Superior temporal gyrus (tissue), 1 donor: ENCODE data around the gene NAV2.

ENCODE experiments used
- DNase-seq: peaks from one replicate; pipeline ENCODE4 v3.0.0-alpha.2; 2016; ENCODE audit errors: extremely low spot score

NAV2 gene

DNA sequence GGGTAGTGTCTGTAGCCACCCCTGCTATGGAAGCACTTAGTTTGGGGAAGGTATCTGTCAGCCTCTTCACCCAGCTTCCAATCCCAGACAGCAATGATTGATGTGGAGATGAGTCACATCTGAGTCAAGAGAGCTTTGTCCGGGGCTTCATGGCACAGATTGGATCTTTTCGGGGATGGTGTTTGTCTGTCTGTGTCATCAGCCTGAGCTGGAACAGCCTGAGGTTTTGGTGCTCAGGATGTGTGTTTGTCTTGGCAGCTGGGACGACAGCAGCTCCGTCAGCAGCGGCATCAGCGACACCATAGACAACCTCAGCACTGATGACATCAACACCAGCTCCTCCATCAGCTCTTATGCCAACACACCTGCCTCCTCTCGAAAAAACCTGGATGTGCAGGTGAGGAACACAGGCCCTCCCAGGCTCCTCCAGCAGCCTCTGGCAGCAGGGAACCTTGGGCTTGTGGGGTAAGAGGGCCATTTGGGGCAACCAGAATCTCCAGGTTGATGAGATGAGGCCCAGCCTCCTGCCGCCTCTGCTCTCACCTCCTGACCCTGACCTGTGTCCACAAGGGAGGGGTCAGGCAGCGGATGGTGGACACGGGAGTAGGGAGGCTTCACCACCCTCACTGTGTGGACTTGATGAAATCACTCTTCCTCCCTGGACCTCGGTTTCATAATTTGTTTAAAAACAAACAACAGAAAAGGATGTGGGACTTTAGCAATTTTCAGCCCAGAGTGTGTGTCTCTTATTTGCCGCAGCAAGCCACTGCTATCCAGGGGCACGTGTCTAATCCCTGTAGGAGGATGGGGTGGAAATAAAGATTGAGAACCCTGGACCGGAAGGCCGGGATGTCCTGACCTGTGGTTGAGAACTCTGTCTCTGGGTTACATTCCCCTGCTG, 323.3 kb downstream of the NAV2 start:
- no peak for DNase-seq

DNA sequence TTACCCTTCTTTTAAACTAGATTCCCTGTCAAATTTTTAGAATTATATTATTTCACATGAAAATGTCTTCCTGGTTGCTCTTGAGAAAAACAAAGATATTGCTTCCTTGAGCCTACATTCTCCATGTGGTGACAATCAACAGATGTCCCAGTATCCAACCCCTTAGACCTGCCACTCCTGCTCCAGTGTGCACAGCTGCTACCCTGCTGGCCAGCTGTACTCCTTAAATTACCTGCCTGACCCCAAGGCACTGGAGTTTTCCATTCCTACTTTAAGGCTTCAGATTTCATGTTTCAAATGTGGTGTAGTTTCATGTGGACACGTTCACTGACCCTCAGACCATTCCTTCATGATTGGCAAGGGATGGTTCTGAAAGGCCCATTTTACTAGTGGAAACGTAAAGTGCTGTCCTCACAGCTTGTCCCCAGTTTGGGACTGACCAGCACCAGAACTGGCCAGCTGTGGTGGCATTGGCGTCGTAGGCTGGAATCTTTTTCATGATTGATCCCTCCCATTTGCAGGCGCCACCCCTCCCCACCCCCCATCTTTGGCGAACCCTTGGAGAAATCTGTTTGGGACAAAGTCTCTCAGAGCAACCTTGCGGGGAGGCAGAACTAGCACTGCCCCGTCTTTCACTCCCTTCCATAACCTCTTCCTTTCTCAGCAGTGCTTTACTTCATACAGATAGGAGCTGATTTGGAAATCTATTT, 324.1 kb downstream of the NAV2 start:
- DNase-seq = no peak

DNA sequence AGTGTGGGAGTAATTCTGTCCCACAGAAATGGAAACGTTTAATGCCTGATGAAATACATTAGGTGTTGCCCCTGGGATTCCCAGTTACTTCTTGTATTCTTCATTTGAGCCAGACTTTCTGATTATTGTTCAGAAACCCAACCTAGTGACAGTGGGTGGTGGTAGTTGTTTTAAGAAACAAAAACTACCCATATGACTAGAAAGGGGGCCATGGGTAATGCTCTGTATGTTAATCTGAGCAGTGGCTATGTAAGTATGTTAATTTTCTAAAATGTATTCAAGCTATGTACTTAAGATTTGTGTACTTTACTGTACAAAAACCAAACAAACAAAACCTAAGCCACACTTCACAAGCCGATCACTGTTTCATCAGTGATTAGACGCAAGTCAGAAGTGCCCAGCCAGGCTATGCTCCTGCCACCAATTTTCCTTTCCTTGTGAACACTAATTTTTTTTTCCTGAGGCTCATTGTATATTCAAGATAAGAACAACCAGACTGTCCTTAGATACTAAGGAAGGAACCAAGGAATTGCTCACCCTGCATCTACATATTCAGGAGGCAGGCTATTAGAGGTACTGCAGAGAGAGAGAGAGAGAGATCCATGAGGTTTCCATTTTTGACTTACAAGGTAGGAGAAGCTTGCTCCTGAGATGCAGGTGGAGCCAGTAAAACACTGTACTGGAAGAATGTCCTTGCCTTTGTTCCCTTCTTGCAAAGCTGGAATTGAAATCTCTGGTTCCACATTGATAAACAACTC, 324.9 kb downstream of the NAV2 start:
- peak; percentile 11 for DNase-seq

DNA sequence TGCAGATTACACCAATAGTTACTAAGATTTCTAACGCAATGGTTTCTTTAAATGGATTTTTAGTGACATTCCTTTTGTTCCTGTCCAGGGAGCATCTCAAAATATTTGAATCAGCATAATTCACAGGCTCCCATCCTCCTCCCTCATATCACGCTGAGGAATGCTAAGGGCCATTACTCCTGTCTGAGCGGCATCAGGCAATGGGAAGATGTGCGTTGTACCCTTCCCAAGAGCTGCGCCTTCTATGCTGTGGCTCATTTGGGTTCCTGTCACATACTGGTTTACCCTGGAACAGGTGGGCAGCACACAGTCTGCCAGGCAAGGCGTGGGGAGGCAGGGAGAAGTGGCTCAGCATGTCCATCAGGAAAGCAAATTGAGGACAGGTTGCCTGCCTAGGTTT, 325.8 kb downstream of the NAV2 start:
- DNase-seq = no peak

DNA sequence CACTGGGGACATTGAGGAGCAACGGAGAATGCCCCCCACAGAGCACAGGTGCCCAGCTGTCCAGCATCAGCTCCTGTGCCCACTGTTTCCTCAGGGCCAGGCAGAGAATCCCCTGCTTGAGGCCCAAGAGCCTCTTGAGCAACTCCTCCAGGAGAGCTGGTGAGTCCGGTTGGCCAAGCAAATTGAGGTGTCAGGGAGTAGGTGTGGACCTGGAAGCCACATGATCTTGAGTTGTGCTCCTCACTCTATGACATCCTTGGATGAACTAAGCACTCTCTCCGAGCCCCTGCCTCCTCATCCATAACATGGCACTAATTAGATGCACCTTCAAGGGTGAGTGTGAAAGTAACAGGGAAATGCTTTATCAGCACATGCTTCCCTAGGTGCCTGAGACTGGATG, 326.3 kb downstream of the NAV2 start:
- no peak for DNase-seq

DNA sequence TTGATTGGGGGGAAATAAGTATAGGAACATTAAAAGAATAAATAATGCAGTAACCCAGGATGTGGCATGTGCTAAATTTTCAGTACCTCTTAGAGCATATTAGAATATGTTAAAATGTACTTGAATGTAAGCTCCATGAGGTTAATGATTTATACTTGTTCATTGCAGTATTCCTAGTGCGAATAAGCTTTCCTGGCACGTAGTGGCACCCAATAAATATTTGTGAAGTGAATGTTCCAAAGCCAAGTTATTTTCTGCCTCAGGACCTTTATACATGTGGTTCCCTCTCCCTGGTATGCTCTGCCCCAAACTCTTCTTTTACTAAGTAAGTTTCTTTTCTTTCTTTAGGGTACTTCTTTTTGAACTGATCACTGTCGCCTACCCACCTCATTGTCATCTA, 328.9 kb downstream of the NAV2 start:
- DNase-seq = no peak

DNA sequence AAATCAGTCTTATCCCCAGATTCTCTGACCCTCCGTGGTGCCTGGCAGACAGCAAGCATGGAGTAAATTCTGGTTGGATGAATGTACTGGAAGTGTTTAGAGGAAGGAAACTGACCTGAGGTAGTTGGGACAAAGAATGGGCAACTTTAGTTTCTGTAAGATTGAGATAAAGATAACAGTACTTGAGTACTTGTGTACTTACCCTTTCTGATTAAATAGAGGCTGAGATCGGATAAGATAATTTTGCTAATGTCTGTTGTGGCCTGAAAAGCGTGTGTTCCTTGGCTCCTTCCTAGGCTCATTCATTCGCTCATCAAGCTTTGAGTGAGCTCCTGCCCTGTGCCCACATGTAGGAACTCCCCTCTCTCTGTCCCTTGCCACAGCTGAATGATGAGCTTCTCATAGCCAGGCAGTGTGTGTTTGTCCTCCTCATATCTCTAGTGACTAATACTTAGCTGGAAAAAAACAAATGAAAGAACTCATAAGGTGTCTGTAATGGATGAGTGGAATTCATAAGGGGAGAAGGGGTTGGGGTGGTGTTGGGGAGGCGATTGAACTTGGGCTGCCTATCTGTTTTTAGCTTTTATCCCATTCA, 329.5 kb downstream of the NAV2 start:
- DNase-seq = no peak

DNA sequence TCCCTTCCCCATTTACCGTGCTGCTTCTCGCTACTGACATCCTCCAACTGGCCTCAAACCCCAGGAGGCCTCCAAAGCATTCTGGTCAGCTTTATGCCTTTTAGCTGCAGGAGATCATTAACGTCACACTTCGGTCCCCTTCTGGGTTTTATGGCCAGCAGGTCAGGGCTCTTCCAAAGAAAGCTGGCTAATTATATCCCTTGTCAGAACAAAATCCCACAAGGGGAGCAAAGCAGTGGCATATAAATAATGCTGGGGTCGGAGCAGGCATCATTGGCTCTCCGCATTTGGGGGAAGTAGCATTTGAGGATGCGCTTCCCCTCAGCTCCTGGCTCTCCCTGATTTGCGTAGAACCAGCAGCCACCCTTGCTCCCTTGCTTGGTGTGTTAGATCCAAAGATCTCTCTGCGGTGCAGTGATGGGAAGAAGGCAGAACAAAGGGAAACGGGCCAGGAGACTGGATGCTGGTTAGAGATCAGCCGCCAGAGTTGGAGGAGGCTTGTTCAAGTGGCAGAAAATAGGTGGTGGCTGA, 330.2 kb downstream of the NAV2 start:
- DNase-seq = no peak

DNA sequence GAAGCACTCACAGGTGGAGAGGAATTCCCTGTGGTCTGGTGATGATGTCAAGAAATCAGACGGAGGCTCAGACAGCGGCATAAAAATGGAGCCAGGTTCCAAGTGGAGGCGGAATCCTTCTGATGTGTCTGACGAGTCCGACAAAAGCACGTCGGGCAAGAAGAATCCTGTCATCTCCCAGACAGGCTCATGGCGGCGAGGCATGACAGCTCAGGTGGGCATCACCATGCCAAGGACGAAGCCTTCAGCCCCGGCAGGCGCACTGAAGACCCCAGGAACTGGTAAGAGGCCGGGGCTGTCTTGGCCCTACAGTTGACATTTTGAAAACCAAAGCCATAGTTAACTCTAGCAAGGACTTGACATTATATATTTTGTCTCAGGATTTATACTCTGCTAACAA, 331.4 kb downstream of the NAV2 start:
- no peak for DNase-seq

DNA sequence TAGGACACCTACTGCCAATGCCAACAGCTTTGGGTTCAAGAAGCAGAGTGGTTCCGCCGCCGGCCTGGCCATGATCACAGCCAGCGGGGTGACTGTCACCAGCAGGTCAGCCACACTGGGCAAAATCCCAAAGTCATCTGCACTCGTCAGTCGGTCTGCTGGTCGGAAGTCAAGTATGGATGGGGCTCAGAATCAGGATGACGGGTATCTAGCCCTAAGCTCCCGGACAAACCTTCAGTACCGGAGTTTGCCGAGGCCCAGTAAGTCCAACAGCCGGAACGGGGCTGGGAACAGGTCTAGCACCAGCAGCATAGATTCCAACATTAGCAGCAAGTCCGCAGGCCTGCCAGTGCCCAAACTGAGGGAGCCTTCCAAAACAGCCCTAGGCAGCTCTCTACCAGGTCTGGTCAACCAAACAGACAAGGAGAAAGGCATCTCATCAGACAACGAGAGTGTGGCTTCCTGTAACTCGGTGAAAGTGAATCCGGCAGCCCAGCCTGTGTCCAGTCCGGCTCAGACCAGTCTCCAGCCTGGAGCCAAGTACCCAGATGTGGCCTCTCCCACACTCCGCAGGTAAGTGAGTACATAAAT, 332.6 kb downstream of the NAV2 start:
- no peak for DNase-seq

DNA sequence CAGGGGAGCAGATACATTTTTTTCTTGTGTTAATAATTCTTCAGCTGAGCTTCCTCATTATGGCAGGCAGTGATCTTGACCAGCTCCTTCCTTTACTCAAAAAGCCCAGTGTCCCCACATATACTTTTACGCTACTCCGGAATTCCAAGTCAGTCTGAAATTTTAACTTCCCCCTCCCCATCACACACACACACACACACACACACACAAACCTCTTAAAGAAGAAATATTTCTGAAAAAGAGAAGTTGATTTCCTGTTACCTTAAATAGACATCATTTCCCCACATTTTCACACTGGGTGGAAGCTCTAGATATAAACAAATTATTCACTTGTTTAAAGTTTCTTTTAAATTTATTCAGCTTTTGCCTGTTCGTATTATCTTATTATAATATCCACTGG, 333.8 kb downstream of the NAV2 start:
- no peak for DNase-seq

DNA sequence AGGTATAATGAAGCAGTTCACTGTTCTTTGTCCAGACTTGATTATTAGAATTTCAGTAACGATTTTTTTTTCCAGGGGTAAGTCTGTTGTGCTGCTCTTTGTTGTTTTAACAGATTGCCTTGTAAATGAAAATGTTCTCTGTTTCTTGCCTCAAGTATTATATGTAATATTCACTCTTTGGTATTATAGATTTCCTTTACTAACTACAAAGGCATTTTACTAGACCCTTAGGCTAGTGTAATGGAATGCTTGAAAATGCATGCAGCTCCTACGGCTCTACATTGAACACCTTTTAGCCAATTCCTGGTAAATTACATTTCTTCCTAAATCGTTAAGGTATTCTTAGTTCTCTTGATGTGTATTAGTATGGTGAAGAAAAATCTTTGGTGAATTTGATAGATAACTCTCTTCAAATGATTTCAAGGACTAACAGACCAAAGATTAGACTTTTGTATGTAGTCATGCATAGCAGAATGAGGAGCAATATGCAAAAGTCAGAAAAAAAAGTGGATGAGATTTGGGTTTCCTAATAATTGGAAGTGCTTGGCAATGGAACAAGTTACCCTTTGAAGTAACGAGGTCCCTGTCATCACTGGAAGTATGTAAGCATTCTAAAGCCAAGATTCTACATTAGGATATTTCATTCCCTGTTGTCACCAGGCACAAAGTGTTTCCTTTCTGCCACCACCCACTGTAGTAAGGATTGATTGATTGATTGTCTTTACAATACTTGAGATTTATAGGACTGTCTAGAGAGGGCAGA, 334.6 kb downstream of the NAV2 start:
- DNase-seq = no peak

DNA sequence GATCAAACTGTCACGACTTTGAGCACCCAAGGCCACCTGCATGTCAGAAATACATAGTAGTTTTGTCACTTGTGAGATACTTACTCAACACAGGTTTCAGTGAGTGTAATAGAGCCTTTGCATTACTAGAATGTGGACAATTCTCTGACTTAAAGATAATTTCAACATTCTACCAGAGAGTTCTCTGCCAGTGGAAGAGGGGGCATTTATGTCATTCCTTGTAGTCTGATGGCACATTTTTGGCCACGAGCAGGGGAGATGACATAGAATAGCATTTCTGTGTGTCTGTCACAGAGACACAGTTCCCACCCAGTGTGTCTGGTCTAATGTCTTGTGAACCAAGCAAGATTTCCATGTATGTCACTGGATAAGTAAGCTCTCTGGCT, 335.1 kb downstream of the NAV2 start:
- DNase-seq = no peak

DNA sequence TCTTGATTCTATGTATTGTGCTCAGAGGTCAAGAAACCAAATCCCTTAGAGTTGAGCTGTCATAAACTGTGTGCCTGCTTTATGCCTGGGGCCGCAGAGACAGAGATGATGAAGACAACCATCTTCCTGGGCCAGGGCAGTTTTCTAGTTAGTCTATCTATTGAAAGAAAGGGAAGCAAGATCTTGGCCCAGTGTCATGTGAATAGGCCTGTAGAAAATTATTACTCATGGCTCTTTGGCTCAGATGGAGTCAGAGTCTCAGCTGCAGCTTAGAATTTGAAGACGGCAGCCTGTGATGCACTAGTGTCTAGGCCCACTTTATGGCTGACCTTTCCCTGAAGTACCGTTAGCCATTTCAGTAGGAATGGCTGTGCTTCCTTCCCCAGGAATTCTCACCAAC, 335.6 kb downstream of the NAV2 start:
- DNase-seq = no peak

DNA sequence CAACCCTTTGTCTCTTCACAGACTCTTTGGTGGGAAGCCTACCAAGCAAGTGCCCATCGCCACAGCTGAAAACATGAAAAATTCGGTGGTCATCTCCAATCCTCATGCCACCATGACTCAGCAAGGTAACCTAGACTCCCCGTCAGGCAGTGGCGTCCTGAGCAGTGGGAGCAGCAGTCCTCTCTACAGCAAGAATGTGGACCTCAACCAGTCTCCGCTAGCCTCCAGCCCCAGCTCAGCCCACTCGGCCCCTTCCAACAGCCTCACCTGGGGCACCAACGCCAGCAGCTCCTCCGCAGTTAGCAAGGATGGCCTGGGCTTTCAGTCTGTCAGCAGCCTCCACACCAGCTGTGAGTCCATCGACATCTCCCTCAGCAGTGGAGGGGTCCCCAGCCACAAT, 336.1 kb downstream of the NAV2 start:
- DNase-seq = no peak

DNA sequence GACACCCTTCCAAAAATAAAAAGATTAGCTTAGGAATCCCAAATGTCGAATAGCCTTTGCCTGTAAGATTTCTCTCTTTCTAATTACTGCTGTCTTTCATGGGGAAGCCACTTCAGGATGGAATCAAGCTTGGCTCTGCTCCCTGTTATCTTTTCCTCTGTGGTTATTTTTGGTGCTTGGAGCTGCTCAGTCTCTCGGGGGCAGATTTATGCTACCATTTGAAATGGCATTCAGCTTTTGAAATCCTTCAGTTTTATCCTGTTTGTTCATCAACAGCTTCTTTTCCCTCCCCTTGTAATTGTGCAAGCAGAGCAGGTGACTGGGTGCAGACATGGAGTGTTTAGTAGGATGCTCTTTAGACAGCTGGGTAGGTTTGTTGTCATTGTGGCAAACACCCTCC, 336.6 kb downstream of the NAV2 start:
- peak; percentile 55 for DNase-seq

DNA sequence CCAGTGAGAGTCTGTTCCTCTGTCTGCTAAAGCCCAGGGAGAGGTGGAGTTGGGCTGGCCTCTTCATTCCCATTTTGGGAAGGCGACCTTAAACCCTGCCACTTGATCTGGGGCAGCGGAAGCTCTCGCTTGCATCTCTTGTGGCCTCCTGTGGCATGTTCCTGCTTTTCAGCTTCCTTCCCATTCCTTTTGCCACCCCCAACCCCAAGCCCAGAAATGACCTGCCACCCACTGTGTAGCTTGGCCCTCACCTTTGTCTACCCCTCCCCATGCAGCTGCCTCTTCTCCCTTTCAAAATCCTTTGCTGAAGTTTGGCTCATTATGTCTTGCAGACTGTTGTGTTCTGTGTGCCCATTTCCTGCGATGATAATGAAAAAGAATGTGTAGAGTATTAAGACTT, 337.4 kb downstream of the NAV2 start:
- DNase-seq = no peak

DNA sequence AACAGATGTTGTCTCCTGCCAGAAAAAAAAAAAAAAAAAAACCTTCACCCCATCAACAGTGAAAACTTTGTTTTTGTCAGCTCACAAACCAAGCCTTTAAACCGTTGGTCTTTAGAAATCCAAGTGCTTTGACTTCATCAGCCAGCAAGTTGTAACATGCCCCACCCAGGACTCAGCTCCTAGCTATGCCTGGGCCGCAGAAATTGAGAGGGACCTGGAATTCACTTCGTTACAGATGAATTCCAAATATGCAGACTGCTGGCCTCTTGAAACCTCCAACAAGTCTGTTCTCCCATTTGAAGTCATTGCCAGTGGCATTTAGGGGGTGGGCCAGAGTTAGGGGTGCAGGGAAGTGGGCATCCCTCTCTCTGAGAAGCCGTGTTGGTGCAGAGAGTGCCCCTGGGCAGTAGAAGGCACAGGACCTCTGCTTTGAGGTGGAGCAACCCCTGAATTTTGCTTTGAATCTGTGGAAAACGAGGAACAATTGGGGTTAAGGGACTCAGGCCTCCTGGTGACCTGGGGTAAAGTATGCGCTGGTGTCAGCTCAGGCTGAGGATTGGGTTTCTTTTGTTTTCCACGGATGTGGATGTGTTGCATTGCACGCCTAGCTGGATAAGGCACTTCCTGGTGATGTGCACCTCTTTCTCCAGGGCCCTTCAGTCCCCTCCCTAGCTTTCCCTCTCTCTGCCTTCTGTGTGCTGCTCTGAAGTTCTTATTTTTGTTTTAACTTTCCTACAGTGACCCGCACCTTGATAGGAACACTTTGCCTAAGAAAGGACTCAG, 338.1 kb downstream of the NAV2 start:
- no peak for DNase-seq

DNA sequence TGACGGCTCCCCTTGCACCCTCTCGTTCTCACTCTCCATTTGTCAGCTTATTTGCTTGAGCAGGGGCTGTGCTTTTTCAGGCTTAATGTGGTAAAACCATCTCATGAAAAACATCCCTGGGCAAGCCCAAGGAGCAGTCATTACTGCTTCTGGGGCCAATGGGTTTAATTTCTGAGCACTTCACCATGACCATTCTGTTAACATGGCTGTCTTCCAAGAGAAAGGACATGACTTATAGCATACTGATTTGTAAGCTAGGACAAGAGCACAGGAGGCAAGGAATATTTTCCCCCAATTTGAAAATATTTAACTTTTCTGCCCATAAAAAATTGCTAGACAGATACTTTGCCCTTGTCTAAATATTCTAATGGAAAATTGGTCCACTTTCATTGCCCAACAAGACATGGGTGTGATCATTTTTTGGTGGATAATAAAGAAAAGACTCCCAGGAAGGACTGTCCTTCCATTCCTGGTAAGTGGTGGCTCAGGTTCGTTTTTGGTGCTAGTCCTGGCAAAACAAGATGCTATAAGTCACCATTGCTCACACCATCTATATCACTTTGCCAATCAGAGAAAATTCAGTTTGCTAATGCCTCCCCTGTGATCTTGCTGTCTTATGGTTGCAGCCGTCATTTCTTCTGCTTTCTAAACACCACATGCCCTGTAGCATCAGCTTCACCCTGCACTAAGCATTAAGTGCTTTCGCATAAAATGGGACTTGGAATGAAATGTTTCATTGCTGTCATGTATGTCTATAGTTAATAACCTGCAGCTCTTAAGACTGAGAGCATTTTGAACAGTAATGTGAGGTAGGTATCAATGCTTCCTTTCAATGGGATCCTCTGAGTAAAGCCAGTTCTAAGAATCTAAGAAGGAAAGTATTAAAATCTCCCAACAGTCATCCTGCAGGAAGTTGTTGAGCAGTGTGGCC, 339.1 kb downstream of the NAV2 start:
- no peak for DNase-seq
